ENCODE measurements around the gene COL6A1.

GRCh38 chr21:46005081-46005480 is 23.5 kb downstream of the COL6A1 start:
- TF ChIP-seq, protein P1, sequence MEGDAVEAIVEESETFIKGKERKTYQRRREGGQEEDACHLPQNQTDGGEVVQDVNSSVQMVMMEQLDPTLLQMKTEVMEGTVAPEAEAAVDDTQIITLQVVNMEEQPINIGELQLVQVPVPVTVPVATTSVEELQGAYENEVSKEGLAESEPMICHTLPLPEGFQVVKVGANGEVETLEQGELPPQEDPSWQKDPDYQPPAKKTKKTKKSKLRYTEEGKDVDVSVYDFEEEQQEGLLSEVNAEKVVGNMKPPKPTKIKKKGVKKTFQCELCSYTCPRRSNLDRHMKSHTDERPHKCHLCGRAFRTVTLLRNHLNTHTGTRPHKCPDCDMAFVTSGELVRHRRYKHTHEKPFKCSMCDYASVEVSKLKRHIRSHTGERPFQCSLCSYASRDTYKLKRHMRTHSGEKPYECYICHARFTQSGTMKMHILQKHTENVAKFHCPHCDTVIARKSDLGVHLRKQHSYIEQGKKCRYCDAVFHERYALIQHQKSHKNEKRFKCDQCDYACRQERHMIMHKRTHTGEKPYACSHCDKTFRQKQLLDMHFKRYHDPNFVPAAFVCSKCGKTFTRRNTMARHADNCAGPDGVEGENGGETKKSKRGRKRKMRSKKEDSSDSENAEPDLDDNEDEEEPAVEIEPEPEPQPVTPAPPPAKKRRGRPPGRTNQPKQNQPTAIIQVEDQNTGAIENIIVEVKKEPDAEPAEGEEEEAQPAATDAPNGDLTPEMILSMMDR (IDR thresholded peaks at IDR 0.05; ENCODE audit: low read depth, low read length, missing input control), result no peak
- TF ChIP-seq JUND (IDR thresholded peaks at IDR 0.05) (no peak), RAD21 (IDR thresholded peaks at IDR 0.05) (no peak), MAX (IDR thresholded peaks at IDR 0.05) (no peak), ZBTB33 (IDR thresholded peaks at IDR 0.05) (no peak), REST (IDR thresholded peaks at IDR 0.05) (no peak), RXRA (IDR thresholded peaks at IDR 0.05) (no peak), YY1 (IDR thresholded peaks at IDR 0.05) (no peak), EGR1 (IDR thresholded peaks at IDR 0.05; ENCODE audit: low read depth in 2 of 2) (no peak), TAF1 (conservative IDR thresholded peaks at IDR 0.05) (no peak), SP1 (IDR thresholded peaks at IDR 0.05) (no peak)
- TF ChIP-seq, protein P2, sequence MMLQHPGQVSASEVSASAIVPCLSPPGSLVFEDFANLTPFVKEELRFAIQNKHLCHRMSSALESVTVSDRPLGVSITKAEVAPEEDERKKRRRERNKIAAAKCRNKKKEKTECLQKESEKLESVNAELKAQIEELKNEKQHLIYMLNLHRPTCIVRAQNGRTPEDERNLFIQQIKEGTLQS (IDR thresholded peaks at IDR 0.05), result no peak
